ENCODE measurements around the gene PSD4. TPM values are rescaled to one million over a fixed set of nuclear protein-coding genes. Genes with fewer than 3 reads are reported as not detected.

PSD4 gene
- total RNA-seq, 2 donors from 2014 or later, result 2.4 to 4.5 TPM

DNA sequence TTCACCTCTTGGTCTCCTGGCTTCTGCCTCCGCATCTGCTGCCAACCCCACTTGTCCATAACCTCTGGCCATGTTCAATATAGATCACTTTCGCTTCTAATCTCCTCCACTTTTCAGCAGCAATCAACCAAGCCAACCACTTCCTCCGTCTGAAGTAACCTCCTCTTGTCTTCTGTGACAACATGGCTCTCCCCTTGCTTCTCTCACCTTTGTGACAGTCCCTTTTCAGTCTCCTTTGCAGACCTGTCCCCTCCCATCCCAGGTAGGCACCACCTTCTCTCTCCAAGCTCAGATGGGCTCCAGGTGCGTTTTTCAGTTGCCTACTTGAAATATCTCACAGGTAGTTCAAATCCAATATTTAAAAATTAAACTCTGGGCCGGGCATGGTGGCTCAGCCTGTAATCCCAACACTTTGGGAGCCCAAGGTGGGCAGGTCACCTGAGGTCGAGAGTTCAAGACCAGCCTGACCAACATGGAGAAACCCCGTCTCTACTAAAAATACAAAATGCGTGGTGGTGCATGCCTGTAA is 4.7 kb upstream of the PSD4 start:
- H3K4me3 ChIP-seq, result no peak overlapping the region
- no peaks in the 10 kb centered on the region for H3K4me1 ChIP-seq
- no peaks in the 10 kb centered on the region for H3K9me3 ChIP-seq
- H3K27ac ChIP-seq, result no peak overlapping the region
- no peak for DNase-seq (ENCODE audit: low spot score)
- TF ChIP-seq, protein P1, sequence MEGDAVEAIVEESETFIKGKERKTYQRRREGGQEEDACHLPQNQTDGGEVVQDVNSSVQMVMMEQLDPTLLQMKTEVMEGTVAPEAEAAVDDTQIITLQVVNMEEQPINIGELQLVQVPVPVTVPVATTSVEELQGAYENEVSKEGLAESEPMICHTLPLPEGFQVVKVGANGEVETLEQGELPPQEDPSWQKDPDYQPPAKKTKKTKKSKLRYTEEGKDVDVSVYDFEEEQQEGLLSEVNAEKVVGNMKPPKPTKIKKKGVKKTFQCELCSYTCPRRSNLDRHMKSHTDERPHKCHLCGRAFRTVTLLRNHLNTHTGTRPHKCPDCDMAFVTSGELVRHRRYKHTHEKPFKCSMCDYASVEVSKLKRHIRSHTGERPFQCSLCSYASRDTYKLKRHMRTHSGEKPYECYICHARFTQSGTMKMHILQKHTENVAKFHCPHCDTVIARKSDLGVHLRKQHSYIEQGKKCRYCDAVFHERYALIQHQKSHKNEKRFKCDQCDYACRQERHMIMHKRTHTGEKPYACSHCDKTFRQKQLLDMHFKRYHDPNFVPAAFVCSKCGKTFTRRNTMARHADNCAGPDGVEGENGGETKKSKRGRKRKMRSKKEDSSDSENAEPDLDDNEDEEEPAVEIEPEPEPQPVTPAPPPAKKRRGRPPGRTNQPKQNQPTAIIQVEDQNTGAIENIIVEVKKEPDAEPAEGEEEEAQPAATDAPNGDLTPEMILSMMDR (IDR thresholded peaks at IDR 0.05), result no peak
- no peaks in the 10 kb centered on the region for H3K27me3 ChIP-seq
- no peaks in the 10 kb centered on the region for H3K36me3 ChIP-seq

GRCh38 chr2:113169586-113169985 is 4.2 kb upstream of the PSD4 start:
- Histone ChIP-seq H3K9me3 (no peaks in the 10 kb centered on the region), H3K36me3 (no peaks in the 10 kb centered on the region), H3K27me3 (no peaks in the 10 kb centered on the region), H3K4me1 (no peaks in the 10 kb centered on the region), H3K4me3 (no peak overlapping the region), H3K27ac (no peak overlapping the region)
- peak; percentile 16 for DNase-seq (ENCODE audit: low spot score)
- TF ChIP-seq, protein P1 (IDR thresholded peaks at IDR 0.05), result no peak

DNA sequence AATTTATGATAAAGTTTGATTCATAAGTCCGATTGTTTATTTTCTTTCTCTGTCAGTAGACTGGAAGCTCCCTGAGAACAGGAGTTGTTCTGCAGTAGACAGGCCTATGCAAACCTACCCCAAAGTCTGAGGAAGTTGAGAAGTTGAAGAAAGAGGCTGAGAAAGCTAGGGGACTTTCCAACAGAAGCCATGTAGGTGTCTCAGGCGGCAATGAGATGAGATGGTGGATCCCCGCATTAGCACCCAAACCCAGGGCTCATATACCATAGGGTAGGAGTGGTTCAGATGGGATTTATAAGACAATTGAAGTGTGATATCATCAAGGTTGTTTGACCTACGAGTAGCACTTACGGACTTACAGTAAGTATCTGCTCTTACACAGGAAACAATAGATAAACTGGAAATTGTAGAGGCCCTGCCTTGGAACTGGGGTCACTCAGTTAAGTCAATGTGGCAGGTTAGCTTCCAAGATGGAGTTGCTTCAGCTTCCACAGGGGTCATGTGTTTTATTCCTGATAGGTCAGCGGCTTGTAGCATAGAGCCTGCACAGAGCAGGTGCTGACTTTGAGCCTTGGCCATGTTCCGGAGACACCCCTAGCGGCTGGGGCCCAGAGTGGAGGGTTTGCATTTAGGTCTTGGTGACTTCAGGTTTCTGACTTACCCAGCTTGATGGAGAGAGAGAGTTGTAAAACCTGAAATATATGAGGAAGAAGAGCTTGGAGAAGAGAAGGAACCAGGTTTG is 2.3 kb upstream of the PSD4 start:
- Histone ChIP-seq H3K9me3 (no peaks in the 10 kb centered on the region), H3K4me3 (no peak overlapping the region), H3K27me3 (no peaks in the 10 kb centered on the region), H3K36me3 (no peaks in the 10 kb centered on the region), H3K27ac (no peak overlapping the region), H3K4me1 (no peaks in the 10 kb centered on the region)
- DNase-seq (ENCODE audit: low spot score), result no peak
- TF ChIP-seq, protein P1 (IDR thresholded peaks at IDR 0.05), result no peak

GRCh38 chr2:113172721-113173541 is 840 bp upstream of the PSD4 start:
- Histone ChIP-seq H3K27ac (no peak overlapping the region), H3K4me1 (no peaks in the 10 kb centered on the region), H3K4me3 (no peak overlapping the region), H3K27me3 (no peaks in the 10 kb centered on the region), H3K9me3 (no peaks in the 10 kb centered on the region), H3K36me3 (no peaks in the 10 kb centered on the region)
- no peak for DNase-seq (ENCODE audit: low spot score)
- TF ChIP-seq, protein P1 (IDR thresholded peaks at IDR 0.05), result no peak

DNA sequence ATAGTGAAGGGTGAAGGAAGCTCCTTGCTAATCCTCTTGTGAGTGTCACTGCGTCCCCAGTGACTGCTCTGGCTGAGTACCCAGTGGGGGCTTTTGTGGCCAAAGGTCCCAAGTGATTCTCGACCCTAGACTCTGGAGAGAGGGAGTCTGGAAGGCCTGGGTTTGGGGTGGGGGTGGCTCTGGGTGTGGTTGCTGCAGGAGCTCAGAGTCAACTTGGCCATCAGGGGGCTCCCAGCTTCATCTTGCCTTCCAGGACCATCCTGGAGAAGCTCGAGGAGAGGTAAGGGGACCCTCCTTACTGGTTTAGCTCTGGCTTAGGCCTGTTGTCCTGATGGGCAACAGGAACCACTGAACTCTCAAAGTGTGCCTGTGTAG is 592 bp downstream of the PSD4 start:
- H3K9me3 ChIP-seq, result no peaks in the 10 kb centered on the region
- no peak for DNase-seq (ENCODE audit: low spot score)
- TF ChIP-seq, protein P1 (IDR thresholded peaks at IDR 0.05), result no peak
- peak overlapping the region in 1 of 2 donors; percentile 19 for H3K4me3 ChIP-seq
- no peaks in the 10 kb centered on the region for H3K36me3 ChIP-seq
- H3K27me3 ChIP-seq, result no peaks in the 10 kb centered on the region
- H3K27ac ChIP-seq, result peak overlapping the region in 1 of 2 donors; percentile 21
- no peaks in the 10 kb centered on the region for H3K4me1 ChIP-seq

All from right atrium auricular region (tissue), 2 donors.